CD4-positive, alpha-beta memory T cell (primary cell): ENCODE data around the gene CCL7. TPM values are rescaled to one million over a fixed set of nuclear protein-coding genes. Genes with fewer than 3 reads are reported as not detected.

ENCODE experiments used
- polyA plus RNA-seq, 2 donors: library from polyadenylated mRNA; unstranded; fragments of 300-500 nt; fragmentation: Illumina TruSeq; gene quantifications; one replicate each; pipeline ENCODE4 v1.2.3, GENCODE V29; 2021
- total RNA-seq, 2 experiments: library from RNA; stranded (reverse); gene quantifications; one replicate each; pipeline ENCODE4 v1.2.3, GENCODE V29; 2021

CCL7 gene
- total and polyA plus RNA-seq, 4 experiments from 2014 or later, result not detected

Other genes with a start within 250 kb of the CCL7 start
- 10 to 100 TPM; 16.7 to 20.7 TPM for gene CCL2, start 14.9 kb upstream of the CCL7 start, total RNA-seq
- not detected for gene CCL2, start 14.9 kb upstream of the CCL7 start, polyA plus RNA-seq
- gene CCL11, start 15.5 kb downstream of the CCL7 start, total RNA-seq, result not detected
- gene CCL11, start 15.5 kb downstream of the CCL7 start, polyA plus RNA-seq, result not detected
- gene CCL8, start 49.2 kb downstream of the CCL7 start, total RNA-seq, result not detected
- not detected for gene CCL8, start 49.2 kb downstream of the CCL7 start, polyA plus RNA-seq
- gene CCL13, start 86.3 kb downstream of the CCL7 start, total RNA-seq, result not detected
- gene CCL13, start 86.3 kb downstream of the CCL7 start, polyA plus RNA-seq, result not detected
- gene CCL1, start 93.0 kb downstream of the CCL7 start, total RNA-seq, result not detected
- gene CCL1, start 93.0 kb downstream of the CCL7 start, polyA plus RNA-seq, result not detected